HepG2 (cell line): ENCODE results near the gene FBXO24. TPM values are rescaled to one million over a fixed set of nuclear protein-coding genes. Genes with fewer than 3 reads are reported as not detected.

Experiments used
- ARNT2 ChIP-seq: sonication (generic); formaldehyde crosslinking; IDR thresholded peaks from 2 replicates; pipeline ENCODE4 v1.8.0; 2022; ENCODE audit warnings: mild to moderate bottlenecking, low read depth, missing genetic modification reagents, moderate library complexity
- BORCS8-MEF2B ChIP-seq: sonication (generic); formaldehyde crosslinking; IDR thresholded peaks from 2 replicates; pipeline ENCODE4 v1.8.0; 2022; ENCODE audit warnings: mild to moderate bottlenecking, missing genetic modification reagents
- CEBPG ChIP-seq: IDR thresholded peaks from 2 replicates; pipeline ENCODE4 v1.6.1; 2016
- DPF2 ChIP-seq: sonication (generic); formaldehyde crosslinking; IDR thresholded peaks from 2 replicates; pipeline ENCODE4 v1.4.0; 2020; ENCODE audit warnings: mild to moderate bottlenecking, low read depth, missing genetic modification reagents, borderline replicate concordance
- GATAD2A ChIP-seq: IDR thresholded peaks from 2 replicates; pipeline ENCODE4 v1.6.1; 2016
- HMGXB3 ChIP-seq: sonication (generic); formaldehyde crosslinking; IDR thresholded peaks from 2 replicates; pipeline ENCODE4 v1.4.0; 2020; ENCODE audit warnings: missing genetic modification reagents, borderline replicate concordance
- IRF9 ChIP-seq: sonication (generic); formaldehyde crosslinking; IDR thresholded peaks from 2 replicates; pipeline ENCODE4 v1.8.0; 2022; ENCODE audit warnings: missing genetic modification reagents, mild to moderate bottlenecking, borderline replicate concordance
- NFYB ChIP-seq: sonication (generic); formaldehyde crosslinking; IDR thresholded peaks from 2 replicates; pipeline ENCODE4 v1.4.0; 2020; ENCODE audit warnings: missing genetic modification reagents
- PITX1 ChIP-seq: sonication (generic); formaldehyde crosslinking; IDR thresholded peaks from 2 replicates; pipeline ENCODE4 v1.5.1; 2020; ENCODE audit warnings: mild to moderate bottlenecking, missing genetic modification reagents
- RARG ChIP-seq: sonication (generic); formaldehyde crosslinking; IDR thresholded peaks from 2 replicates; pipeline ENCODE4 v1.4.0; 2020; ENCODE audit warnings: low read depth, mild to moderate bottlenecking, missing genetic modification reagents
- SETDB1 ChIP-seq: sonication (generic); formaldehyde crosslinking; IDR thresholded peaks from 2 replicates; pipeline ENCODE4 v1.5.1; 2020; ENCODE audit warnings: missing genetic modification reagents, mild to moderate bottlenecking, borderline replicate concordance
- TIGD3 ChIP-seq: sonication (generic); formaldehyde crosslinking; IDR thresholded peaks from 2 replicates; pipeline ENCODE4 v1.5.1; 2020; ENCODE audit warnings: mild to moderate bottlenecking, missing genetic modification reagents, borderline replicate concordance
- ZNF20 ChIP-seq: sonication (generic); formaldehyde crosslinking; IDR thresholded peaks from 2 replicates; pipeline ENCODE4 v1.4.0; 2020; ENCODE audit warnings: mild to moderate bottlenecking, moderate library complexity, missing genetic modification reagents
- ZNF280B ChIP-seq: sonication (generic); formaldehyde crosslinking; IDR thresholded peaks from 2 replicates; pipeline ENCODE4 v1.5.0; 2020; ENCODE audit warnings: missing genetic modification reagents, mild to moderate bottlenecking, borderline replicate concordance
- ZNF510 ChIP-seq: sonication (generic); formaldehyde crosslinking; IDR thresholded peaks from 2 replicates; pipeline ENCODE4 v1.4.0; 2020; ENCODE audit warnings: low read depth, mild to moderate bottlenecking, missing genetic modification reagents
- ZNF607 ChIP-seq: sonication (generic); formaldehyde crosslinking; IDR thresholded peaks from 2 replicates; pipeline ENCODE4 v1.5.1; 2020; ENCODE audit warnings: missing genetic modification reagents, mild to moderate bottlenecking, borderline replicate concordance
- ZUFSP ChIP-seq: sonication (generic); formaldehyde crosslinking; IDR thresholded peaks from 2 replicates; pipeline ENCODE4 v1.9.0; 2021; ENCODE audit warnings: missing genetic modification reagents, mild to moderate bottlenecking, borderline replicate concordance
- polyA plus RNA-seq, 8 experiments: library from polyadenylated mRNA; depleted of rRNA in 3 of 8; stranded (reverse) in 7 of 8; unstranded in 1 of 8; fragments of >200 nt; fragmentation: Illumina TruSeq in 4 of 8; extraction: Trizol in 4 of 8; gene quantifications; 2 replicates each; pipeline versions ENCODE4 v1.2.1 to v1.2.3, GENCODE V29; 2011 to 2016; ENCODE audit warnings: low read depth in 4 of 8, missing spikeins in 1 of 8, mixed read lengths in 1 of 8; ENCODE audit not compliant: insufficient read depth in 1 of 8
- total RNA-seq, 5 experiments: library from RNA; depleted of rRNA; stranded (reverse); fragments of >200 nt; fragmentation: Illumina TruSeq; extraction: Trizol; gene quantifications; 2 replicates each; pipeline ENCODE4 v1.2.3, GENCODE V29; 2016; ENCODE audit warnings: low read depth in 1 of 5

Gene FBXO24
- total and polyA plus RNA-seq, 2 of the 13 experiments (the other 11 are each of a cell fraction or from before 2014, with no cell fraction given), result 0.20 to 0.55 TPM

- TF ChIP-seq TIGD3 (0 out of 2 replicates have a peak, but pooled peaks have one; percentile 63), ZNF280B (CRISPR knock-in tag) (no peak), DPF2 (CRISPR knock-in tag) (peak; percentile 18; the same call in 1 of the 2 replicates), ZNF20 (CRISPR knock-in tag) (no peak), PITX1 (CRISPR knock-in tag) (peak; percentile 92), RARG (CRISPR knock-in tag) (no peak), ZUFSP (CRISPR knock-in tag) (no peak), NFYB (CRISPR knock-in tag) (no peak), BORCS8-MEF2B (CRISPR knock-in tag) (no peak), HMGXB3 (CRISPR knock-in tag) (peak; percentile 79; the same call in 1 of the 2 replicates), GATAD2A (CRISPR knock-in tag) (0 out of 2 replicates have a peak, but pooled peaks have one; percentile 38), CEBPG (CRISPR knock-in tag) (peak; percentile 49), ZNF510 (no peak), IRF9 (CRISPR knock-in tag) (no peak), ZNF607 (no peak; the same call in 1 of the 2 replicates), ARNT2 (CRISPR knock-in tag) (peak; percentile 56; the same call in 1 of the 2 replicates), SETDB1 (CRISPR knock-in tag) (no peak)
Measured at GRCh38 chr7:100568896-100569844, 17.0 kb upstream of the FBXO24 start (continued).
